Keratinocyte (primary cell): ENCODE measurements around the gene TTC28. TPM values are rescaled to one million over a fixed set of nuclear protein-coding genes. Genes with fewer than 3 reads are reported as not detected.

Source experiments
- DNase-seq: peaks from one replicate; pipeline ENCODE4 v3.0.0-alpha.2; 2011; ENCODE audit warnings: low read depth, missing footprints, low spot score
- FAIRE-seq: peaks from 2 replicates; lab custom pipeline; 2011; peaks lifted over from hg19 to GRCh38; lab: Jason Lieb, UNC
- H2AFZ ChIP-seq: 2 replicates; pipeline ENCODE4 v1.6.0; 2012; ENCODE audit warnings: low read length, control low read depth, inconsistent platforms; ENCODE audit not compliant: control insufficient read depth
- H3K27ac ChIP-seq: 2 replicates; pipeline ENCODE4 v1.5.1; 2011; ENCODE audit warnings: low read length; ENCODE audit not compliant: control insufficient read depth, insufficient read depth
- H3K27me3 ChIP-seq: 3 replicates; pipeline ENCODE4 v1.6.0; 2011; ENCODE audit warnings: low read length; ENCODE audit not compliant: control insufficient read depth, insufficient read depth; ENCODE audit errors: extremely low read depth
- H3K36me3 ChIP-seq, 2 experiments: 2 replicates in 1 of 2; 3 replicates in 1 of 2; pipeline ENCODE4 v1.5.1; 2011; ENCODE audit warnings: low read length in 2 of 2, mild to moderate bottlenecking in 1 of 2; ENCODE audit not compliant: control insufficient read depth in 2 of 2, insufficient read depth in 2 of 2; ENCODE audit errors: extremely low read depth in 1 of 2
- H3K4me1 ChIP-seq: 3 replicates; pipeline ENCODE4 v1.5.1; 2011; ENCODE audit warnings: low read length; ENCODE audit not compliant: control insufficient read depth, insufficient read depth; ENCODE audit errors: extremely low read depth
- H3K4me2 ChIP-seq: 3 replicates; pipeline ENCODE4 v1.6.0; 2011; ENCODE audit warnings: low read depth, low read length; ENCODE audit not compliant: control insufficient read depth, insufficient read depth; ENCODE audit errors: extremely low read depth
- H3K4me3 ChIP-seq, 3 experiments: fragments of 200-600 bp in 1 of 3; sonication (generic) in 1 of 3; 2 replicates in 2 of 3; 3 replicates in 1 of 3; pipeline ENCODE4 v1.5.1; 2011 to 2016; ENCODE audit warnings: low read length in 3 of 3, mild to moderate bottlenecking in 3 of 3, control low read depth in 2 of 3, inconsistent platforms in 1 of 3, low read depth in 1 of 3, mixed read lengths in 1 of 3, mixed run types in 1 of 3, moderate library complexity in 1 of 3; ENCODE audit not compliant: control insufficient read depth in 2 of 3, insufficient read depth in 2 of 3; ENCODE audit errors: extremely low read depth in 1 of 3
- H3K79me2 ChIP-seq: 2 replicates; pipeline ENCODE4 v1.6.0; 2012; ENCODE audit warnings: low read length; ENCODE audit not compliant: control insufficient read depth, insufficient read depth
- H3K9ac ChIP-seq: 3 replicates; pipeline ENCODE4 v1.6.0; 2011; ENCODE audit warnings: low read length; ENCODE audit not compliant: control insufficient read depth, insufficient read depth; ENCODE audit errors: extremely low read depth
- H3K9me1 ChIP-seq: 3 replicates; pipeline ENCODE4 v1.6.0; 2011; ENCODE audit warnings: low read length; ENCODE audit not compliant: control insufficient read depth, insufficient read depth; ENCODE audit errors: extremely low read depth
- H3K9me3 ChIP-seq: 2 replicates; pipeline ENCODE4 v1.5.1; 2012; ENCODE audit warnings: low read depth, low read length; ENCODE audit not compliant: control insufficient read depth
- H4K20me1 ChIP-seq: 3 replicates; pipeline ENCODE4 v1.6.0; 2011; ENCODE audit warnings: low read length; ENCODE audit not compliant: control insufficient read depth, insufficient read depth; ENCODE audit errors: extremely low read depth
- EZH2 ChIP-seq: IDR thresholded peaks from one replicate; pipeline ENCODE4 v1.6.1; 2012; ENCODE audit warnings: inconsistent platforms, mild to moderate bottlenecking, low read length, moderate library complexity
- dilution Hi-C: fragments of 300-500 bp; cut with MboI; formaldehyde crosslinking; loops from one replicate; pipeline ENCODE4 v1.7.0; 2020; ENCODE audit warnings: low sequenced_read_pairs; ENCODE audit not compliant: extremely low pct_ligation_motif_present
- polyA plus RNA-seq, 5 experiments: library from polyadenylated mRNA; depleted of rRNA in 3 of 5; stranded (reverse) in 3 of 5; stranded (forward) in 1 of 5; unstranded in 1 of 5; fragments of >200 nt; gene quantifications; 1 replicate in 1 of 5; 2 replicates in 3 of 5; 3 replicates in 1 of 5; pipeline versions ENCODE4 v1.2.1 to v1.2.3, GENCODE V29; 2011 to 2012; ENCODE audit warnings: missing spikeins in 2 of 5, low read depth in 1 of 5, low replicate concordance in 1 of 5
- TF ChIP-seq, protein P1 (sequence below), 3 experiments: IDR thresholded peaks in 1 of 3; conservative IDR thresholded peaks in 1 of 3; optimal IDR thresholded peaks in 1 of 3; 2 replicates in 2 of 3; 3 replicates in 1 of 3; pipeline versions ENCODE3 to v1.5.1; 2011; ENCODE audit warnings: low read length in 3 of 3, mild to moderate bottlenecking in 3 of 3, moderate library complexity in 2 of 3, control low read depth in 1 of 3, inconsistent platforms in 1 of 3; ENCODE audit not compliant: insufficient read depth in 2 of 3; ENCODE audit errors: extremely low read depth in 1 of 3

TTC28 gene
- polyA plus RNA-seq, 1 donor (not counting 4 experiments of a cell fraction or from before 2014, with no cell fraction given): 0.66 TPM

DNA sequence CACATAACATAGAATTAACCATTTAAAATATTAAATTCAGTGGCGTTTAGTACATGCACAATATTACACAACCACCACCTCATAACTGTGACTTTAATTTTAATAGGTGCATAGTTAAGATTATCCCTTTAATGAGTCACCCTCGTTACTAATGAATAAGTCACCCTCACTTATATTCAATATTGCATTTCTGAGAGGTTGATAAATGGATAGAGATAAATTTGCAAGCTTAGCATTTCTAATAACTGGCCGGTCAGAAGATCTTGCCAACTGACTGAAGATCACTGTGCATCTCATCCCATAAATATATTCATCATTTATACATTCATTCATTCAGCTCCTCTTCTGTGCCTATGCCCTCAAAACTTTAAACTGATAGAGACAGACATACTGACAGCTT lies 243.7 kb downstream of the TTC28 start:
- Histone ChIP-seq H2AFZ (no peak overlapping the region), H3K36me3 (no peaks in the 10 kb centered on the region), H3K79me2 (no peaks in the 10 kb centered on the region), H4K20me1 (no peaks in the 10 kb centered on the region), H3K27ac (no peak overlapping the region), H3K4me1 (peaks cover 18% of the 10 kb centered on the region), H3K27me3 (no peaks in the 10 kb centered on the region), H3K9me1 (no peaks in the 10 kb centered on the region), H3K4me3 (no peak overlapping the region), H3K9ac (no peak overlapping the region), H3K4me2 (peak overlapping the region; percentile 22), H3K9me3 (no peaks in the 10 kb centered on the region)
- DNase-seq: peak; percentile 23
- peak; percentile 74 for FAIRE-seq
- TF ChIP-seq EZH2: no peak
- TF ChIP-seq, protein P1, sequence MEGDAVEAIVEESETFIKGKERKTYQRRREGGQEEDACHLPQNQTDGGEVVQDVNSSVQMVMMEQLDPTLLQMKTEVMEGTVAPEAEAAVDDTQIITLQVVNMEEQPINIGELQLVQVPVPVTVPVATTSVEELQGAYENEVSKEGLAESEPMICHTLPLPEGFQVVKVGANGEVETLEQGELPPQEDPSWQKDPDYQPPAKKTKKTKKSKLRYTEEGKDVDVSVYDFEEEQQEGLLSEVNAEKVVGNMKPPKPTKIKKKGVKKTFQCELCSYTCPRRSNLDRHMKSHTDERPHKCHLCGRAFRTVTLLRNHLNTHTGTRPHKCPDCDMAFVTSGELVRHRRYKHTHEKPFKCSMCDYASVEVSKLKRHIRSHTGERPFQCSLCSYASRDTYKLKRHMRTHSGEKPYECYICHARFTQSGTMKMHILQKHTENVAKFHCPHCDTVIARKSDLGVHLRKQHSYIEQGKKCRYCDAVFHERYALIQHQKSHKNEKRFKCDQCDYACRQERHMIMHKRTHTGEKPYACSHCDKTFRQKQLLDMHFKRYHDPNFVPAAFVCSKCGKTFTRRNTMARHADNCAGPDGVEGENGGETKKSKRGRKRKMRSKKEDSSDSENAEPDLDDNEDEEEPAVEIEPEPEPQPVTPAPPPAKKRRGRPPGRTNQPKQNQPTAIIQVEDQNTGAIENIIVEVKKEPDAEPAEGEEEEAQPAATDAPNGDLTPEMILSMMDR (optimal IDR thresholded peaks at IDR 0.05 in 1 of 3, IDR thresholded peaks at IDR 0.05 in 1 of 3, conservative IDR thresholded peaks at IDR 0.05 in 1 of 3; ENCODE audit: extremely low read depth in 1 of 3, insufficient read depth in 2 of 3, low read length in 3 of 3): no peak
- dilution Hi-C loops: no loop called here

GRCh38 chr22:28435140-28435768 lies 244.4 kb downstream of the TTC28 start:
- no peak overlapping the region for H3K27ac ChIP-seq
- no peak overlapping the region for H3K4me3 ChIP-seq
- H2AFZ ChIP-seq: no peak overlapping the region
- no peaks in the 10 kb centered on the region for H3K27me3 ChIP-seq
- H3K36me3 ChIP-seq: no peaks in the 10 kb centered on the region
- H3K79me2 ChIP-seq: no peaks in the 10 kb centered on the region
- H4K20me1 ChIP-seq: no peaks in the 10 kb centered on the region
- FAIRE-seq (no peak), DNase-seq (no peak)
- H3K4me1 ChIP-seq: peaks cover 18% of the 10 kb centered on the region
- no peaks in the 10 kb centered on the region for H3K9me3 ChIP-seq
- H3K9ac ChIP-seq: no peak overlapping the region
- H3K9me1 ChIP-seq: no peaks in the 10 kb centered on the region
- TF ChIP-seq, protein P1 (optimal IDR thresholded peaks at IDR 0.05 in 1 of 3, IDR thresholded peaks at IDR 0.05 in 1 of 3, conservative IDR thresholded peaks at IDR 0.05 in 1 of 3; ENCODE audit: extremely low read depth in 1 of 3, insufficient read depth in 2 of 3, low read length in 3 of 3): no peak
- peak overlapping the region; percentile 39 for H3K4me2 ChIP-seq
- dilution Hi-C loops: no loop called here
